ENCODE measurements around the gene HLCS. TPM values are rescaled to one million over a fixed set of nuclear protein-coding genes. Genes with fewer than 3 reads are reported as not detected.

HLCS gene
- total RNA-seq, 2 donors from 2014 or later, result 17.5 to 29.3 TPM

GRCh38 chr21:36929622-36930021, 36.8 kb downstream of the HLCS start:
- Histone ChIP-seq H3K9me3 (no peaks in the 10 kb centered on the region), H3K27me3 (replicated peaks; ENCODE audit: insufficient read depth) (no peaks in the 10 kb centered on the region), H3K4me3 (no peak overlapping the region), H3K27ac (no peak overlapping the region), H3K4me1 (ENCODE audit: control insufficient read depth in 1 of 2, low read depth in 2 of 2) (peaks cover 0 to 13% of the 10 kb centered on the region in 2 donors), H3K36me3 (no peaks in the 10 kb centered on the region)
- DNase-seq (ENCODE audit: low spot score) (no peak), ATAC-seq (ENCODE audit: insufficient number of reproducible peaks, low FRiP score, low read depth) (no peak)
- TF ChIP-seq CTCF (IDR thresholded peaks at IDR 0.05), result no peak

- Histone ChIP-seq H3K27ac (no peak overlapping the region), H3K4me3 (no peak overlapping the region), H3K36me3 (no peaks in the 10 kb centered on the region), H3K4me1 (ENCODE audit: control insufficient read depth in 1 of 2, low read depth in 2 of 2) (peaks cover 0 to 6% of the 10 kb centered on the region in 2 donors), H3K9me3 (no peaks in the 10 kb centered on the region), H3K27me3 (replicated peaks; ENCODE audit: insufficient read depth) (no peaks in the 10 kb centered on the region)
- no peak for ATAC-seq (ENCODE audit: insufficient number of reproducible peaks, low FRiP score, low read depth)
- DNase-seq (ENCODE audit: low spot score), result no peak
- TF ChIP-seq CTCF (IDR thresholded peaks at IDR 0.05), result no peak
Measured at GRCh38 chr21:36928960-36929359, 37.5 kb downstream of the HLCS start.

GRCh38 chr21:36927719-36928117, 38.8 kb downstream of the HLCS start:
- peak; percentile 86 for TF ChIP-seq CTCF (IDR thresholded peaks at IDR 0.05)
- no peak overlapping the region for H3K4me3 ChIP-seq
- H3K9me3 ChIP-seq, result no peaks in the 10 kb centered on the region
- DNase-seq (ENCODE audit: low spot score) (peak; percentile 55), ATAC-seq (ENCODE audit: insufficient number of reproducible peaks, low FRiP score, low read depth) (no peak)
- no peak overlapping the region for H3K27ac ChIP-seq
- no peaks in the 10 kb centered on the region for H3K27me3 ChIP-seq (replicated peaks; ENCODE audit: insufficient read depth)
- no peaks in the 10 kb centered on the region for H3K36me3 ChIP-seq
- no peaks in the 10 kb centered on the region for H3K4me1 ChIP-seq (ENCODE audit: control insufficient read depth in 1 of 2, low read depth in 2 of 2)

- TF ChIP-seq CTCF (IDR thresholded peaks at IDR 0.05), result no peak
- DNase-seq (ENCODE audit: low spot score) (no peak), ATAC-seq (ENCODE audit: insufficient number of reproducible peaks, low FRiP score, low read depth) (no peak)
- no peaks in the 10 kb centered on the region for H3K36me3 ChIP-seq
- no peaks in the 10 kb centered on the region for H3K9me3 ChIP-seq
- no peak overlapping the region for H3K27ac ChIP-seq
- no peaks in the 10 kb centered on the region for H3K27me3 ChIP-seq (replicated peaks; ENCODE audit: insufficient read depth)
- H3K4me1 ChIP-seq (ENCODE audit: control insufficient read depth in 1 of 2, low read depth in 2 of 2), result no peaks in the 10 kb centered on the region
- no peak overlapping the region for H3K4me3 ChIP-seq
Measured at GRCh38 chr21:36926989-36927718, 39.3 kb downstream of the HLCS start.

GRCh38 chr21:36923270-36923669, 43.2 kb downstream of the HLCS start:
- Histone ChIP-seq H3K4me1 (ENCODE audit: control insufficient read depth in 1 of 2, low read depth in 2 of 2) (no peaks in the 10 kb centered on the region), H3K4me3 (no peak overlapping the region), H3K27me3 (replicated peaks; ENCODE audit: insufficient read depth) (no peaks in the 10 kb centered on the region), H3K36me3 (no peaks in the 10 kb centered on the region), H3K27ac (no peak overlapping the region), H3K9me3 (no peaks in the 10 kb centered on the region)
- DNase-seq (ENCODE audit: low spot score), result no peak
- TF ChIP-seq CTCF (IDR thresholded peaks at IDR 0.05), result no peak
- no peak for ATAC-seq (ENCODE audit: insufficient number of reproducible peaks, low FRiP score, low read depth)

Data from thoracic aorta (tissue), 2 donors.